ENCODE results near the gene UBE2L3.
"Not testable (repeated sequence)": the region's sequence is repeated elsewhere in the genome, so short reads cannot be mapped to it uniquely, and the experiment has no call there.

UBE2L3 gene

DNA sequence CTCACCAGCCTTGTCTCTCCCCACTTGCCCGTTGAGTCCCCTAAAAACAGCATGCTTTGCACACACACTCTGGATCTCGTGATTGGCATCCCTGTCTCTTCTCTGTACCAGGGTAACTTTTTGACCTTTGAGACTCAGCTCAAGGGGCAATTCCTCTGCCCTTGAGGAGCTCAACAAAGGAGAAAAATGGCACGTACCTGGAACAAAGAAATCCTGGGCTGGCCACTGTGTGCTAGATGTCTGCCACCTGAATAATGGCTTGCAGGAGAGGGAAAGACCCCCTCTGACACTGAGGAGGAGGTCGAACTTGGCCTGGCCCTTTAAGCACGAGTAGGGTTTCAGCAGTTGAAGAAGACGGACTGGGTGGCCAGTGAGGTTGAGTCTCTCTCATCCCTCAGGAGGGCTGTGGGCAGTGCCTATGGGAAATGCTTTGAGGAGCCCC lies 5.8 kb downstream of the UBE2L3 start:
- DNase-seq = no peak

DNA sequence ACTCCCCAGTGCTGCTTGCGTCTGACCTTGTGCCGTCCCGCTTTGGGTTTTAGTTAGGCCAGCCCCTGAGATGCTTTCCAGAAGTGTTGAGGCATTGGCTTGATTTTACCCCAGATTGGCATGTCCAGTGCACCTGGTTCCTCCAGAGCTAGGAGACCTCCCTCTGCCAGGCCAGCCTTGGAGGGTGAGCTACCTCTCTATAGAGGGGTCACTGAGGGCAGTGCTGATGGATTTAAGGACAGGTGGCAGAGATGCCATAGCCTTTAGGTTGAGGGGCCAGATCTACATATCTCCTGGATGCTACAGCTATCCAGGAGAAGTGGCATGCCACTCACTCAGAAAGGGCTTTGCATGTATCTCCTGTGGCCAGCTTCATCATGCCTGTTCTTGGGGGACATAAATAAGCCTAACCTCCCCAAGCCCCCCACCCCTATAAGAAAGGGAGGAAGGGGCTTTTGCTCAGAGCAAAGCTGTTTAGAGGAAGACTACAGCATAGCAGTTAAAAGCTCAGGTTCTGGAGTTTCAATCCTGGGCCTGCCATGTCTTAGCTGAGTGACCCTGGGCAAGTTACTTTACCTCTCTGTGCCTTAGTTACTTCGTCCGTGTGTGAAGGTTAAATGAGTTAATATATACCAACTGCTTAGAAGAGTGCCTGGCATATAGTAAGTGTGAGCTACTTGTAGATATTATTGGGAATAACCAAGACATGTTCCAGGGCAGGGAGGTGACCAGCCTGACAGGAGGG lies 6.4 kb downstream of the UBE2L3 start:
- no peak for DNase-seq

DNA sequence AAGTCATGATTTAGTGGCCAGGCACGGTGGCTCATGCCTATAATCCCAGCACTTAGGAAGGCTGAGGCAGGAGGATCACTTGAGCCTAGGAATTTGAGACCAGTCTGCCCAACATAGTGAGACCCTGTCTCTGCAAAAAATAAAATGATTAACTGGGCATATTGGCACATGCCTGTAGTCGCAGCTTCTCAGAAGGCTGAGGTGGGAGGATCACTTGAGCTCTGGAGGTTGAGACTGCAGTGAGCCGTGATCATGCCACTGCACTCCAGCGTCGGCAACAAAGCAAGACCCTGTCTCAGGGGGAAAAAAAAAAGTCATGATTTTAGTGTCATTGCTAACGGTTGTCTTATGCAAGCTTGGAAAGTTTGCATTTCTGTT lies 11.9 kb downstream of the UBE2L3 start:
- DNase-seq = no peak

DNA sequence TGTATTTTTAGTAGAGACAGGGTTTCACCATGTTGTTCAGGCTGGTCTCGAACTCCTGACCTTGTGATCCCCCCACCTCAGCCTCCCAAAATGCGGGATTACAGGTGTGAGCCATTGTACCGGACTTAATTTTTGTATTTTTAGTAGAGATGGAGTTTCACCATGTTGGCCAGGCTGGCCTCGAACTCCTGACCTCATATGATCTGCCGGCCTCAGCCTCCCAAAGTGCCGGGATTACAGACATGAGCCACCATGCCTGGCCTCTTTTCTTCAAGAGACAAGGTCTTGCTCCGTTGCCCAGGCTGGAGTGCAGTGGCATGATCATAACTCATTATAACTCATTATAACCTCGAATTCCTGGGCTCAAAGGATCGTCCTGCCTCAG lies 13.1 kb downstream of the UBE2L3 start:
- not testable (repeated sequence) for DNase-seq

DNA sequence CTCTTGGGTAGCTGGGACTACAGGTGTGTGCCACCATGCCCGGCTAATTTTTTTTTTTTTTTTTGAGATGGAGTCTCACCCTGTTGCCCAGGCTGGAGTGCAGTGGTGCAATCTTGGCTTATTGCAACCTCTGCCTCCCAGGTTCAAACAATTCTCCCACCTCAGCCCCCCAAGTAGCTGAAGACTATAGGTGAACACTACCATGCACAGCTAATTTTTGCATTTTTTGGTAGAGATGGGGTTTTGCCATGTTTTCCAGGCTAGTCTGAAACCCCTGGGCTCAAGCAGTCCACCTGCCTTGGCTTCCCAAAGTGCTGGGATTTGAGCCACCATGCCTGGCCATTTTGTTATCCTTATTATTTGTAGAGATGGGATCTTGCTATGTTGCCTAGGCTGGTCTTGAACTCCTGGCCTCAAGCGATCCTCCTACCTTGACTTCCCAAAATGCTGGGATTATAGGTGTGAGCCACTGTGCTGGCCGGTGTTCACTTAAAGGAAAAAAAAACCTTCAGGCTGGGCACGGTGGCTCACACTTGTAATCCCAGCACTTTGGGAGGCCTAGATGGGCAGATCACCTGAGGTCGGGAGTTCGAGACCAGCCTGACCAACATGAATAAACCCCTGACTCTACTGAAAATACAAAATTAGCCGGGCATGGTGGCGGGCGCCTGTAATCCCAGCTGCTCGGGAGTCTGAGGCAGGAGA lies 13.6 kb downstream of the UBE2L3 start:
- not testable (repeated sequence) for DNase-seq

DNA sequence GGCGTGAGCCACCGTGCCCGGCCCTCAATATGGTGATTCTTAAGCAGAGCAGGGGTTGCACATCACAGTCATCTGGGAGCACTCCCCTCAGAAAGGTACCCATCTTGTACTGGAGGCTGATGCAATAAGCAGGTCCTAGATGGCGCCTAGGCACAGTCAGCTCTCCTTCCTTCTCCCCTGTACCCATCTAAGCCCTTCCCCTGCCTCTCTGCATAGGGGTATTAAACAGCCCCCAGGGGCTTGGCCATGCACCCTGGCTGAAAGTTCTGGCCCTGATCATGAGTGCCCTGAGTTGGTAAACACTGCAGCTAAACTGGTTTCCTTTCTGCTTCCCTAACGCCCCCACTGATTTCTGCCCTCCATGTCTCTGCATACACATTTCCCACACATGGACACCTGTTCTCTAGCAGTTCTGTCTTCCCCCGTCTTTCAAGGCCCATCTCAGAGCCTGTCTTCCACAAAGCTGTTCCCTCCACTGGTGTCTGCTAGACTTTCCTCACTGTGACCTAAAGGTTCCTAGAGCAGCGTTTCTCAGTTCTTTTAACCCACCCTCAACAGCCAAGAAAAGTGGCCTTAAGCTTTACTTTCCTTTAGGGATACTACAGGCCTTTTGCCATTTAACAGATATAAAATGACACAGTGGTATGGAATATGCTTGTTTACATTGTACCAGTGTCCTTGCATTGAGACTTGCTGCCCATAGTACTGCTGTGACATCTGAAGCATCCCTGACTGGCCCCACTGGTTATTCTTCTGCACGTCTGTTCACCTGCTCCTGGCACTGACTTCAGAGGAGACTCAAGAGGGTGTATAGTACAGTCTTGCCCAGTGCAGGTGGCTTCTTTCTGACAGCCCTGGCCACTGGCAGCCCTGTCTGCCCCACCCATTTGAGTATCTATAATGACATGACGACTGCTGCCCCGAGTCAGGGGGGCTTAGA lies 15.6 kb downstream of the UBE2L3 start:
- DNase-seq = no peak

DNA sequence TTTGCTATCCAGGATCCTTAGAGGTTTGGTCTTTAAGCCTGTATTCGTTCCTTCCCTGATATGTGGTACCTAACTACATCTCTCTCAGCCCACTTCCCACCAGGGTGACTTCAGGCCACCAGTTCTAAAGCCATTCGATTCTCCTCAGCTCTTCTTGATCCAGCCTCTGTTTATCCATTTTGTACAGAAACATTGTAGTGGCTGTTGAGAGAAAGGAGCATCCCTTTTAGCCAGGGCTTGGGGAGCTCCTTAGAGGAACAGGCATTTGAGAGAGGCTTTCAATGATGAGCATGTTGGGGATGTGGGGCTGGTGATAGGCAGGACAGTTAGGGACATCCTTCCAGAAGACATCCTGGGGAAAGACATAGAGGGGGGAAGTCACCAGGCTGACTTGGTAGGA lies 17.9 kb downstream of the UBE2L3 start:
- no peak for DNase-seq

DNA sequence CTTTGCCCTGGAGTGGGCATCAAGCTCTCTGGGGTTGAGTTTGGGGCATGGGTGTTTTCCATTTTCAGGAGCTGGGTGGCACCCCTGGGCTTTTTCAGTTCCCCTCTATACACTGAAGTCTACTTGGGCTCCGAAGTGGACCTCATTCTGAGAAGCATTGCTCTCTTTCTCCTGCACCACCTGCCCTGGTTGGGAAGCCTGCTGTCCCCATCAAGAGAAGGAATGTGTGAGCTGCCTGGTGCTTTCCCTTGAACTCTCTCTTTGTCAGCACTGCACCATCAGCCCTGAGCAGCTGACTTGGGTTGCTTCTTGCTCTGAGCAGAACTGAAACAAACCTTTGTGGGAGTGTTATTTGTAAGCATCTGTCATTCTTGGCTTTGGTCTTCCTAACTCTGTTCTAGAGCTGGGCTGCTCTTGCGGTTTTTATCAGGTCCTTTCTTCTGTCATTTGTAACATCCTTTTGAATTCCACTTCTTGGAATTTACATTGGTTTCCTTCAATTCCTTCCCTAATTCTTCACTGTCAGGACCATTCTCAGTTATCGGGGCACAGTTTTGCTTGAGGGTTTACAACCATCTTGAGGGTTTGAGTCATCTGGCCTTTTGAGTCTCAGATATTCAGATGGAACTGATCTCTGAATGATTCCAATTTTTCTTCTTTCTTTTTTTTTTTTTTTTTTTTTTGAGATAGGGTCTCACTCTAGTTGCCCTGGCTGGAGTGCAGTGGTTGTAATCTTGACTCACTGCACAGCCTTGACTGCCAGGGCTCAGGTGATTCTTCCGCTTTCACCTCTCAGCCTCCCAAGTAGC lies 20.5 kb downstream of the UBE2L3 start:
- peak; percentile 78 for DNase-seq

DNA sequence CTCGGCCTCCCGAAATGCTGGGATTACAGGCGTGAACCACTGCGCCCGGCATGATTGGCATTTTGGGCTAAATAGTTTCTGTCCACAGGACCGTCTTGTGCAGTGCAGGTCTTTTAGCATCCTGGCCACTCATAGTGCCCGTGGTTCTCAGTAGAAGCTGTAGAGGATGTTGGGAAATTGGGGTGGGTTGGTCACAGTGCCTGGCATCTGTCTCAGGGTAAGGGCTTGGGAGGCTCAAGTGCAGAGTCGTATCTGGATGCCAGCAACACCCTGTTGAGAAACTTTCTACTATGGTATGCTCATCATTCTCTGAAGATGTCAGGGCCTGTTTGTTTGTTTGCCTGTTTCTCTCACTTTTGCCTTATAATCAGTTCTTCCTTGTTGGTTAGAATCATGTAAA lies 21.9 kb downstream of the UBE2L3 start:
- no peak for DNase-seq

DNA sequence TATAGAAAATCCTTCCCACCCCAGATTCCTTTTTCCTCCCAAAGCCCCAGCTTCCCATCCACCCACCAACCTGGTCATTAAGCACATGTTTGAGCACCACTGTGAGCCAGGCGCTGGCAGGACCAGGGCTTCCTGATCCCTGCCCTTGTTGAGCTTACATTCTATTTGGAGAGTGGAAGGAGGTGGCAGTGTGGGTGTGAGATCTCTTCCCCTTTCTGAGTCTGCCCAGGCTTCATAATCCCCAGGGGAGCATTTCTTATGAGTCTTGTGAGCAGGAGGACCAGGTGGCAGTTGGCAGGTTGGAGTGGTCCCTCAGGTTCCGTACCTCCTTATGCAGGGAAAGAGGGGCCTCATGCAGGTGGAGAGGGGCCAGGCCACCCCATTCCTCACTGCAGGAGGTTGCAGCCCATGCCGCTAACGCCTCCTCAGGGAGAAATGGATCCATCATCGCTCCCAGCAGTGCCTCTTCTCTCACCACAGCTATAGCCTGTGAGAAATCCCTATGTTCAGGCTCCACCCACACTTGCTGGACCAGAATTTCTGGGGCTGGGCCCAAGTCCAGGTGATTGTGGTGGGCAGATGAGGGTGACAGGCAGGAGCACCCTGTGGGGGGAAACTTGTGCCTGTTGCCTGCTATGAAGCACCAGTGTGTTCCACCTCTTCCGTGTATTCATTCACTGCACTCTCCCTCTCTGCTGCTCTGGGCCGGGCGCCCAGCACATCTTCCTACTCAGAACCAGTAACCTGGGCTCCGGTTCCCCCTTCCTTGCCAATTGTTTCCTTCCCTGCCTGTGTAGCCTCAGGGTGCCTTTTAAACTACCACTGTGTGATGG lies 23.5 kb downstream of the UBE2L3 start:
- DNase-seq = no peak

DNA sequence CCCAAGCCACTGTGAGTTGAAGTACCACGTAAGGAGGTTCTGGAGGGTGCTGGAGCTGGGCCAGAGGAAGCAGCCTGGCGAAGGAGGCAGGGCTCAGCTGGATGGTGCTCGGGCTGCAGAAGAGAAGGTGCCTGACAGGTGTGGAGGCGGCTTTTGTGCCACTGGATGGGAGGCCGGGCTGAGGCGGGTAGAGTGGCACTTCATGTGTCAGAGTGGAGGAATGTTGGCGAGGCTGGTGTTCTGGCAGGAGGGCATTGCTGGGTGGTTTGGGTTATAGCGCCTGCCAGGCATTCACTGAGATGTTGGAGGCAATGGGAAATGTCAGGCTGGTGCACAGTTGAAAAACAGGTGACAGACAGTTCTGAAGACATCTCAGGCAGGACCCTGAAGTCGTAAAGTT lies 24.2 kb downstream of the UBE2L3 start:
- DNase-seq = no peak

DNA sequence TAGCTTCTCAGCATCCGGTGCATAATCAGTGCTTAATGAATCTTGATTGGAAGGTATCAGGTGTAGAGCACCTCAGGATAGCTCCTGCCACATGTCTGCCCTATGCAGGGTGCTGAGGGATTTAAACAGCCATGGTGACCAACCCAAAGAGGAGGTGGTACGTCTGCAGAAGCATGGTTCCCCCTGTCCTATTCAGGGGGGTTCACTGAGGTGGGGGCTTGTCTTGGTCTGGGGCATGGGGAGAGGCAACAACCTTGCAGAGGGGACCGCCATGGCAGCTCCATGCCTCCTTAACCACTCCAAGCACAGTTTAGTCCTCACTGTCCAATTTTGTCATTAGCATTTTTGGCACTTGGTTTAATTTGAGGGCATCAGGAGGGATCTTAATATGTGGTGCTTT lies 24.9 kb downstream of the UBE2L3 start:
- no peak for DNase-seq

DNA sequence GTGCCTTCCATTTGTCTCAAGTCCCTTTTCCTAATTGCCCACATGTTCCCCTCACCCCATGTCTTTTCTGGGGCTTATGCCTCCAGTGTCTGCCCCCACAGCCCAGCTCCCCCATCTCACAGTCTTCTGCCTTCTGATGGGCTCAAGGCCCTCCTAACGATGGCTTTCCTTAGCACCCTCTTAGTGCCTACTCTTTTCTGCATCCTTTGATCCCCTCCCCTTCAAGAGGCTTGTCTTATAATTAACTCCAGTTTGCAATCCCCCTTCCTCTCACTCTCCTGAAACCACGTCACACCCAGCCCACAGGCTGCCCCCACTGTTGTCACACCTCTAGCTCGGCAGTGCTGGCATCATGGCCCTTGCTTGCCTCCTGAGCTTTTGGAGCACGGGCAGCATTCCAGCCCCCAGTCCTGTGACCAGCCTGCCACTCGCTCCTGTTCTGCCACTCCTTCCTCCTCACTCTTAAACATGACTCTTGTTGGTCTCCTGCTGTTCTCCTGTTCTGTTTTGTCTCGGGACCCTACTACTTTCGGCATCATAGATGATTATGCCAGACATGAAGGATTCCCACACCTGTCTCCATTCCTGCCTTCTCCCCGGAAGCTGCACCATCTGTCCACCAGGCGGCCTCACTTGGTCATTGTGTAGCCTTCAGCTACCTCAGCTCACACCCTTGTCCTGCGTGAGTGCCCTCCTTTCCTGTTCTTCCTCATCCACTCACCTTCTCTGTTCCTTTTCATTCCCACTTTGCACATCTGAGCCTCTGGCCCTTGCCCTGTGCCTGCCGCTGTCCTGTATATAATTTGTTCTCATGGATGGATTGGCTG lies 26.1 kb downstream of the UBE2L3 start:
- no peak for DNase-seq

DNA sequence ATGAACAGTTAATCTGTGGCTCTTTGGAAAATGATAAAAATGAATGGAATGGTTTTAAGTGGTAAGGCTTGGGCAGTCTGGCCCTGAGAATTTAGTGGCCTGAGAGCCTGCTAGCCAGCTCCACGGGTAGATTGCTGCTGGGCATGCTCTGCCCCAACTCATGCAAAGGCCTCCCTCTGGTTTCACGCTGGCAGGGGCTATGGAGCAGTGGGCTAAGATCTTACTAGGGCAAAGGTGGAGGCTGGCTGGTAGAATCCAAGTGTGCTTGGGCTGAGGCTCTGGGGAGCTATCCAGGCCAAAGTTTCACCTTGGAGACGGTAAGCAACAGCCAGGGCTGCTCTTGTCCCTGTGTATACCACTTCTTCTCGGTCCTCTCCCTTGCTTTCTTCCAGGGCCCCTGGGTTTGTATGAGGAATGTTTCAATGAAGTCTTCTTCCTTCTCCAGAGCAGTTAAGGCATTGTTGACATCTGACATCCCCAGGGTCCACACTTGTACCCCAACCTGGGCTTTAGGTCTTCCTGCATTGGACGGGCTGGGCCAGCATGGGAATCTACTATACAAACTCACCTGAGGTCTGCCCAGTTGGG lies 27.4 kb downstream of the UBE2L3 start:
- DNase-seq = no peak

DNA sequence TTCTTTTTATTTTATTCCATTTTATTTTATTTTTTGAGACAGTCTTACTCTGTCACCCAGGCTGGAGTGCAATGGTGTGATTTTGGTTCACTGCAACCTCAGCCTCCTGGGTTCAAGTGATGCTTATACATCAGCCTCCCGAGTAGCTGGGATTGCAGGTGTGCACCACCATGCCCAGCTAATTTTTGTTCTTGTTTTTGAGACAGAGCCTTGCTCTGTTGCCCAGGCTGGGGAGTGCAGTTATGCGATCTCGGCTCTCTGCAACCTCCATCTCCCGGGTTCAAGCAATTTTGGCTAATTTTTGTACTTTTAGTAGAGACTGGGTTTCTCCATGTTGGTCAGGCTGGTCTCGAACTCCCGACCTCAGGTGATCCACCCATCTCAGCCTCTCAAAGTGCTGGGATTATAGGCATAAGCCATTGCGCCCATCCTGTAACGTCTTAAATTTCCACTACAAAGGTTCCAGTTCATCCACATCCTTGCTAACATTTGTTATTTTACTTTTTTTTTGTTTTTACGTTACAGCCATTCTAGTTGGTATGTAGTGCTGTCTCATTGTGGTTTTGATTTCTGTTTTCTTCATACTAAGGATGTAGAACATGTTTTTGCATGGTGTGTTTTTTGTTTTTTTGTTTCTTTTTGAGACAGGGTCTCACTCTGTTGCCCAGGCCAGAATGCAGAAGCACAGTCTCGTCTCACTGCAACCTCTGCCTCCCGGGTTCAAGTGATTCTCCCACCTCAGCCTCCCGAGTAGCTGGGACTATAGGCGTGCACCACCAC lies 29.0 kb downstream of the UBE2L3 start:
- DNase-seq = not testable (repeated sequence)

DNA sequence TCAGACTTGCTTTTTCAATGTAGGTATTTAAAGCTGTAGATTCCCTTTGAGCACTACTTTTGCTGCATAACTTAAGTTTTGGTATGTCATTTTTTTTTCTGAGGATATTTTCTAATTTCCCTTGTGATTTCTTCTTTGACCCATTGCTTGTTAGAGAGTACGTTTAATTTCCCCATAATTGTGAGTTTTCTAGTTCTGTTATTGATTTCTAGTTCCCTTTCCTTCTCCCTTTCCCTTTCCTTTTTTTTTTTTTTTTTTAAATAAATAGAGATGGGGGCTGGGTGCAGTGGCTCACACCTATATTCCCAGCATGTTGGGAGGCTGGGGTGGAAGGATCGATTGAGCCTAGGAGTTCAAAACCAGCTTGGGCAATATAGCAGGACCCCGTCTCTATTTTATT lies 30.8 kb downstream of the UBE2L3 start:
- DNase-seq = no peak

DNA sequence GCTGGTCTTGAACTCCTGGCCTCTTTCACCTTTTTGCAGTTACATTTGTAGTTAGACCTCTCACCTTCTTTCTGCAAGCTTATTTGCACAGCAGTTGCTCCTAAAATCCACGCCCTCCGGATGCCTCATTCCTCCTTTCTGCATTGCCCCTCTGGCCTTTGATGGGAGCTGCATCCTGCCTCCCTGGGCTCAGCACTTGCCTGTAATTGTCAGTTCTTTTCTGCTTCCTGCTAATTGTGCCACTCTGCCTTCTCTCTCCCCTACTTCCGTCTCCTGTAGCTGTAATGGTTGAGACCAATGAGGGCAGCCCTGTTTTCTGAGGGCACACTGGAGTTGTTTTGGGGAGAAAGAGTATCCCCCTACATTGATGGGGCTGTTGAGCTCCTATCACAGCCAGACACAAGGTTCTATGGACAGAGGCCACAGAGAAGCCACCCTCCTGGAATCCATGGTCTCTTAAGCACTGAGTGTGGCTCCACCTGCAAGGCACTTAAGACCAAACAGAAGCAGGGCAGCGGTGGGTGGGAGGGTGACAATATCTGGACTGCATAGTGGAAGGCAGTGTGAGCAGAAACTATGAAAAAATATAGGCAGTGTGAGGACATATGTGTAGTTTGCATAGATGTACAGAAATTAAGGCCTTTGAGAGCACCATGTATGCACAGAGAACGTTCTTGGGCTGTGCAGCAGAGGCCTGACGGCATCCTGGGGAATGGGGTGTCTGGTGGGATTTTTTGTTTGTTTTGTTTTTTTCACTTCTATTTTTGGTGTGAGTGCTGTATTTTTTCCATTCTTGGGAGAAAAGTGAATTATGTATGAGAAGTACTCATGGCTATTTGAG lies 31.8 kb downstream of the UBE2L3 start:
- no peak for DNase-seq

DNA sequence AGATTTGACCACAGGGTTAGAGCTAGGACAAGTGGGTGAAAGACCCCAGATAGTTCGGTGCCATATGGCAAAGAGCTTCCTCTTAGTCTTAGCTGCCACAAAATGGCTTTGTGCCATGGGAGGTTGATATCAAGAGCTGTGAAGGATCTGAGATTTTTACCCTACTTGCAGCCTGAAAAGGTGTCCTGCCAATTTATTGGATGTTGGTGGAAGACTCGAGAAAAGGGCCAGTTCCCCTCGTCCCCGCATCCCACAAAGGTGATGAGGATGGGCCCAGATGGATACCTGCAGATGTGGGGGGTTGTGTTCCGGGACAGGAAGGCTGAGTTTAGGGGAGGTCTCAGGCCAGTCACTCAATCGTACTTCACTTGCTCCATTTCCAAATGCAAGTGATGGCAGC lies 35.1 kb downstream of the UBE2L3 start:
- no peak for DNase-seq

DNA sequence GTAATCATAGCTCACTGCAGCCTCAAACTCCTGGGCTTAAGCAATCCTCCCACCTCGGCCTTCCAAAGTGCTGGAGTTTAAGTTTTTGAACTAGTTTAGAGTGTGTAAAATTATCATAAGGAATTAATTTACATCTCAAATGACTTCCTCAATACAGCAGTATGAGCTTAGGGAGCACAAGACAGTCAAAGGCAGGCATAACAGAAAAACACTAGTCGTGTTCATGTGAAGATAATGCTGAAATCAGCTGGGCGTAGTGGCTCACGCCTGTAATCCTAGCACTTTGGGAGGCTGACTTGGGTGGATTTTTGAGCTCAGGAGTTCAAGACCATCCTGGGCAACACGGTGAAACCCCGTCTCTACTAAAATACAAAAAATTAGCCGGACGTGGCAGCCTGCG lies 36.5 kb downstream of the UBE2L3 start:
- no peak for DNase-seq
